ENCODE results near the gene APBA2.

DNA sequence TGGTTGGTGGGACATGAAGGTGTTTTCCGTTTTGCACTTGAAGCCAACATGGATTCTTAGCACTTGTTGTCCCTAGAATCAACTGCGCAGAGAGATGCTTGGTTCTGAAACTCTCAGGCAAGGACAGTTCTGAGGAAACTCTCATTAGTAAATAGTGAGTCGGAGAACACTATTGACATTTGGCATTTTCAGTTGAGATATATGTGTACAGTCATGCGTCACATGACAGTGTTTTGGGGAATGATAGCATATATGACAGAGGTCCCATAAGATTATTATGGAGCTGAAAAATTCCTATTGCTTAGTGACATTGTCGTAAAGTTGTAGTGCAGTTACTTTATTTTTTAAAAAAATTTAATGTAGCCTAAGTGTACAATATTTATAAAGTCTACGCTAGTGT lies 5.8 kb downstream of the APBA2 start:
- TF ChIP-seq, protein P1, sequence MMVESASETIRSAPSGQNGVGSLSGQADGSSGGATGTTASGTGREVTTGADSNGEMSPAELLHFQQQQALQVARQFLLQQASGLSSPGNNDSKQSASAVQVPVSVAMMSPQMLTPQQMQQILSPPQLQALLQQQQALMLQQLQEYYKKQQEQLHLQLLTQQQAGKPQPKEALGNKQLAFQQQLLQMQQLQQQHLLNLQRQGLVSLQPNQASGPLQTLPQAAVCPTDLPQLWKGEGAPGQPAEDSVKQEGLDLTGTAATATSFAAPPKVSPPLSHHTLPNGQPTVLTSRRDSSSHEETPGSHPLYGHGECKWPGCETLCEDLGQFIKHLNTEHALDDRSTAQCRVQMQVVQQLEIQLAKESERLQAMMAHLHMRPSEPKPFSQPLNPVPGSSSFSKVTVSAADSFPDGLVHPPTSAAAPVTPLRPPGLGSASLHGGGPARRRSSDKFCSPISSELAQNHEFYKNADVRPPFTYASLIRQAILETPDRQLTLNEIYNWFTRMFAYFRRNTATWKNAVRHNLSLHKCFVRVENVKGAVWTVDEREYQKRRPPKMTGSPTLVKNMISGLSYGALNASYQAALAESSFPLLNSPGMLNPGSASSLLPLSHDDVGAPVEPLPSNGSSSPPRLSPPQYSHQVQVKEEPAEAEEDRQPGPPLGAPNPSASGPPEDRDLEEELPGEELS (CRISPR knock-in tag; IDR thresholded peaks at IDR 0.05), result no peak
- TF ChIP-seq, protein P2, sequence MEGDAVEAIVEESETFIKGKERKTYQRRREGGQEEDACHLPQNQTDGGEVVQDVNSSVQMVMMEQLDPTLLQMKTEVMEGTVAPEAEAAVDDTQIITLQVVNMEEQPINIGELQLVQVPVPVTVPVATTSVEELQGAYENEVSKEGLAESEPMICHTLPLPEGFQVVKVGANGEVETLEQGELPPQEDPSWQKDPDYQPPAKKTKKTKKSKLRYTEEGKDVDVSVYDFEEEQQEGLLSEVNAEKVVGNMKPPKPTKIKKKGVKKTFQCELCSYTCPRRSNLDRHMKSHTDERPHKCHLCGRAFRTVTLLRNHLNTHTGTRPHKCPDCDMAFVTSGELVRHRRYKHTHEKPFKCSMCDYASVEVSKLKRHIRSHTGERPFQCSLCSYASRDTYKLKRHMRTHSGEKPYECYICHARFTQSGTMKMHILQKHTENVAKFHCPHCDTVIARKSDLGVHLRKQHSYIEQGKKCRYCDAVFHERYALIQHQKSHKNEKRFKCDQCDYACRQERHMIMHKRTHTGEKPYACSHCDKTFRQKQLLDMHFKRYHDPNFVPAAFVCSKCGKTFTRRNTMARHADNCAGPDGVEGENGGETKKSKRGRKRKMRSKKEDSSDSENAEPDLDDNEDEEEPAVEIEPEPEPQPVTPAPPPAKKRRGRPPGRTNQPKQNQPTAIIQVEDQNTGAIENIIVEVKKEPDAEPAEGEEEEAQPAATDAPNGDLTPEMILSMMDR (IDR thresholded peaks at IDR 0.05), result no peak
- TF ChIP-seq NFYB (CRISPR knock-in tag; conservative IDR thresholded peaks at IDR 0.05; ENCODE audit: low read depth), result no peak
- TF ChIP-seq, protein P3, sequence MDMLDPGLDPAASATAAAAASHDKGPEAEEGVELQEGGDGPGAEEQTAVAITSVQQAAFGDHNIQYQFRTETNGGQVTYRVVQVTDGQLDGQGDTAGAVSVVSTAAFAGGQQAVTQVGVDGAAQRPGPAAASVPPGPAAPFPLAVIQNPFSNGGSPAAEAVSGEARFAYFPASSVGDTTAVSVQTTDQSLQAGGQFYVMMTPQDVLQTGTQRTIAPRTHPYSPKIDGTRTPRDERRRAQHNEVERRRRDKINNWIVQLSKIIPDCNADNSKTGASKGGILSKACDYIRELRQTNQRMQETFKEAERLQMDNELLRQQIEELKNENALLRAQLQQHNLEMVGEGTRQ (CRISPR knock-in tag; IDR thresholded peaks at IDR 0.05), result no peak
- TF ChIP-seq, protein P4, sequence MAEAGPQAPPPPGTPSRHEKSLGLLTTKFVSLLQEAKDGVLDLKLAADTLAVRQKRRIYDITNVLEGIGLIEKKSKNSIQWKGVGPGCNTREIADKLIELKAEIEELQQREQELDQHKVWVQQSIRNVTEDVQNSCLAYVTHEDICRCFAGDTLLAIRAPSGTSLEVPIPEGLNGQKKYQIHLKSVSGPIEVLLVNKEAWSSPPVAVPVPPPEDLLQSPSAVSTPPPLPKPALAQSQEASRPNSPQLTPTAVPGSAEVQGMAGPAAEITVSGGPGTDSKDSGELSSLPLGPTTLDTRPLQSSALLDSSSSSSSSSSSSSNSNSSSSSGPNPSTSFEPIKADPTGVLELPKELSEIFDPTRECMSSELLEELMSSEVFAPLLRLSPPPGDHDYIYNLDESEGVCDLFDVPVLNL (CRISPR knock-in tag; IDR thresholded peaks at IDR 0.05; ENCODE audit: borderline replicate concordance, low read depth), result no peak
- no peak for TF ChIP-seq ATF1 (CRISPR knock-in tag; IDR thresholded peaks at IDR 0.05)
- TF ChIP-seq GABPB1 (CRISPR knock-in tag; IDR thresholded peaks at IDR 0.05), result no peak
- TF ChIP-seq SP1 (CRISPR knock-in tag; conservative IDR thresholded peaks at IDR 0.05), result no peak
- TF ChIP-seq, protein P5, sequence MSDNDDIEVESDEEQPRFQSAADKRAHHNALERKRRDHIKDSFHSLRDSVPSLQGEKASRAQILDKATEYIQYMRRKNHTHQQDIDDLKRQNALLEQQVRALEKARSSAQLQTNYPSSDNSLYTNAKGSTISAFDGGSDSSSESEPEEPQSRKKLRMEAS (CRISPR knock-in tag; IDR thresholded peaks at IDR 0.05), result no peak
- no peak for TF ChIP-seq ZBTB21 (CRISPR knock-in tag; IDR thresholded peaks at IDR 0.05; ENCODE audit: borderline replicate concordance)
- TF ChIP-seq EMX1 (CRISPR knock-in tag; IDR thresholded peaks at IDR 0.05), result no peak
- TF ChIP-seq, protein P6, sequence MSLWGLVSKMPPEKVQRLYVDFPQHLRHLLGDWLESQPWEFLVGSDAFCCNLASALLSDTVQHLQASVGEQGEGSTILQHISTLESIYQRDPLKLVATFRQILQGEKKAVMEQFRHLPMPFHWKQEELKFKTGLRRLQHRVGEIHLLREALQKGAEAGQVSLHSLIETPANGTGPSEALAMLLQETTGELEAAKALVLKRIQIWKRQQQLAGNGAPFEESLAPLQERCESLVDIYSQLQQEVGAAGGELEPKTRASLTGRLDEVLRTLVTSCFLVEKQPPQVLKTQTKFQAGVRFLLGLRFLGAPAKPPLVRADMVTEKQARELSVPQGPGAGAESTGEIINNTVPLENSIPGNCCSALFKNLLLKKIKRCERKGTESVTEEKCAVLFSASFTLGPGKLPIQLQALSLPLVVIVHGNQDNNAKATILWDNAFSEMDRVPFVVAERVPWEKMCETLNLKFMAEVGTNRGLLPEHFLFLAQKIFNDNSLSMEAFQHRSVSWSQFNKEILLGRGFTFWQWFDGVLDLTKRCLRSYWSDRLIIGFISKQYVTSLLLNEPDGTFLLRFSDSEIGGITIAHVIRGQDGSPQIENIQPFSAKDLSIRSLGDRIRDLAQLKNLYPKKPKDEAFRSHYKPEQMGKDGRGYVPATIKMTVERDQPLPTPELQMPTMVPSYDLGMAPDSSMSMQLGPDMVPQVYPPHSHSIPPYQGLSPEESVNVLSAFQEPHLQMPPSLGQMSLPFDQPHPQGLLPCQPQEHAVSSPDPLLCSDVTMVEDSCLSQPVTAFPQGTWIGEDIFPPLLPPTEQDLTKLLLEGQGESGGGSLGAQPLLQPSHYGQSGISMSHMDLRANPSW (CRISPR knock-in tag; conservative IDR thresholded peaks at IDR 0.05; ENCODE audit: low read depth), result no peak
